Heart right ventricle (tissue), 16 donors: ENCODE measurements around the gene SRCAP. TPM values are rescaled to one million over a fixed set of nuclear protein-coding genes. Genes with fewer than 3 reads are reported as not detected.

Source experiments
- ATAC-seq, 8 donors: fragments of 200-7000 bp; cut with Tn5 transposase; one replicate each; pipeline ENCODE4 v1.9.1; 2020; ENCODE audit warnings: mild to moderate bottlenecking in 8 of 8, moderate library complexity in 8 of 8, moderate number of reproducible peaks in 1 of 8
- DNase-seq, 2 donors: peaks; one replicate each; pipeline ENCODE4 v3.0.0-alpha.2; 2020
- H3K27ac ChIP-seq, 10 donors: fragments of 200-600 bp; sonication (generic) in 2 of 10; one replicate each; pipeline versions ENCODE4 v1.5.0 to v1.8.0; 2020 to 2022; ENCODE audit warnings: mild to moderate bottlenecking in 3 of 10
- H3K27me3 ChIP-seq, 7 donors: fragments of 200-600 bp; one replicate each; pipeline ENCODE4 v1.8.0; 2021 to 2022; ENCODE audit warnings: mild to moderate bottlenecking in 2 of 7
- H3K36me3 ChIP-seq, 9 donors: fragments of 200-600 bp; sonication (generic) in 1 of 9; one replicate each; pipeline versions ENCODE4 v1.5.0 to v1.8.0; 2020 to 2022; ENCODE audit warnings: mild to moderate bottlenecking in 2 of 9
- H3K4me1 ChIP-seq, 9 donors: fragments of 200-600 bp; sonication (generic) in 1 of 9; one replicate each; pipeline versions ENCODE4 v1.5.0 to v1.8.0; 2020 to 2022; ENCODE audit warnings: mild to moderate bottlenecking in 4 of 9
- H3K4me3 ChIP-seq, 10 donors: fragments of 200-600 bp; sonication (generic) in 2 of 10; one replicate each; pipeline versions ENCODE4 v1.5.0 to v1.8.0; 2020 to 2022; ENCODE audit warnings: mild to moderate bottlenecking in 7 of 10, moderate library complexity in 2 of 10
- H3K9me3 ChIP-seq, 11 donors: fragments of 200-600 bp in 10 of 11; sonication (generic) in 2 of 11; one replicate each; pipeline versions ENCODE4 v1.5.0 to v1.8.0; 2013 to 2022; ENCODE audit warnings: mild to moderate bottlenecking in 2 of 11, control low read depth in 1 of 11, moderate library complexity in 1 of 11
- CTCF ChIP-seq, 9 donors: fragments of 200-600 bp; sonication (generic) in 2 of 9; IDR thresholded peaks; one replicate each; pipeline versions ENCODE4 v1.5.0 to v1.8.0; 2021 to 2022; ENCODE audit warnings: antibody characterized with exemption in 9 of 9, mild to moderate bottlenecking in 5 of 9, moderate library complexity in 1 of 9
- WGBS, 2 donors: extraction: QIAGEN DNeasy Blood & Tissue Kit; methylation state at CpG; one replicate each; pipeline ENCODE4 v1.1.7; 2013; ENCODE audit warnings: inconsistent platforms in 1 of 2; 5-methylcytosine and 5-hydroxymethylcytosine counted together
- intact Hi-C, 10 donors: fragments of 100-400 bp; cut with DNase I; formaldehyde crosslinking; loops; one replicate each; pipeline versions ENCODE4 v1.11.1 to v1.14.2; 2022
- polyA plus RNA-seq, 2 donors: library from polyadenylated mRNA; stranded (reverse); fragments of 200-250 nt; gene quantifications; one replicate each; pipeline ENCODE4 v1.2.3, GENCODE V29; 2013
- total RNA-seq, 10 donors: library from RNA; stranded (reverse); fragmentation: NEBNext Ultra II Directional in 3 of 10; extraction: Animal tissue kit (Norgen Biotek cat#: 25700) in 3 of 10; gene quantifications; one replicate each; pipeline versions ENCODE4 v1.2.1 to v1.2.4, GENCODE V29; 2021 to 2023
- donor health status: Arrhythmogenic right ventricular cardiomyopathy.
- donor health status: ischemic (EF 13 %, LVEDD 7.1; RV severe dilation, severe dysfunction).
- donor health status: healthy with polysubstance abuse.
- donor health status: DM: no; HTN: yes; CAD: no.
- donor health status: DM: no; HTN: no; CAD: no.
- donor health status: ischemic (EF 25% LVEDD 6.9; RV normal size, moderate dysfunction).
- donor health status: ischemic (EF 25% LVEDD 5.7; RV mildly dilated, moderate dysfunction).
- donor health status: healthy.
- donor health status: DM: yes; HTN: yes; CAD: no.
- donor health status: Ischemic cardiomyopathy.
- donor health status: ischemic (EF 35%, LVEDD 5.7; RV mildly dilated, moderate dysfunction).
- donor health status: nonischemic (EF 11% LVEDD 7.7; RV severe dilation, severe dysfunction).
- donor health status: DM: yes; HTN: yes; CAD: no.
- donor health status: PGD.
- donor health status: ischemic (EF 29% LVEDD 5.4; RV normal size, mild dysfunction).
- donor health status: nonischemic (EF 23%, LVEDD 6.1; RV moderate dilation, normal function).

SRCAP gene
- total and polyA plus RNA-seq, 12 donors, result 2.6 to 60.6 (median 45.4) TPM

GRCh38 chr16:30774367-30775130 is 75.6 kb downstream of the SRCAP start:
- Histone ChIP-seq H3K4me3 (peak overlapping the region; percentile 52 to 86 (median 78)), H3K27me3 (no peaks in the 10 kb centered on the region), H3K9me3 (no peaks in the 10 kb centered on the region), H3K36me3 (peaks cover 0 to 53% (median 44%) of the 10 kb centered on the region in 9 donors), H3K4me1 (peaks cover 9 to 46% (median 30%) of the 10 kb centered on the region in 9 donors), H3K27ac (peak overlapping the region; percentile 83 to 97 (median 93))
- peak; percentile 5 to 64 (median 48) for ATAC-seq
- TF ChIP-seq CTCF (IDR thresholded peaks at IDR 0.05), result no peak
- WGBS, 2 donors, result 44 to 46% methylated on average over 8 of the region's 8 CpGs
- DNase-seq, result peak in 1 of 2 donors; percentile 42
- intact Hi-C loops, result loop anchor here in 1 of 10 donors (5.0 kb wide), 1 partner anchor 38 kb away; no protein-coding TSS in a partner anchor

GRCh38 chr16:30775131-30775391 is 76.1 kb downstream of the SRCAP start:
- peak overlapping the region; percentile 83 to 97 (median 93) for H3K27ac ChIP-seq
- H3K27me3 ChIP-seq, result no peaks in the 10 kb centered on the region
- DNase-seq (no peak), ATAC-seq (no peak)
- H3K9me3 ChIP-seq, result no peaks in the 10 kb centered on the region
- WGBS, 2 donors, result 5 to 10% methylated on average over 15 of the region's 15 CpGs
- intact Hi-C loops, result loop anchor here in 1 of 10 donors (5.0 kb wide), 1 partner anchor 37 kb away; no protein-coding TSS in a partner anchor
- peak overlapping the region; percentile 52 to 86 (median 78) for H3K4me3 ChIP-seq
- TF ChIP-seq CTCF (IDR thresholded peaks at IDR 0.05), result no peak
- peaks cover 0 to 51% (median 39%) of the 10 kb centered on the region in 9 donors for H3K36me3 ChIP-seq
- H3K4me1 ChIP-seq, result peaks cover 9 to 46% (median 30%) of the 10 kb centered on the region in 9 donors

GRCh38 chr16:30775392-30776188 is 76.6 kb downstream of the SRCAP start:
- DNase-seq, result peak; percentile 84 to 89
- H3K9me3 ChIP-seq, result no peaks in the 10 kb centered on the region
- H3K36me3 ChIP-seq, result peaks cover 0 to 47% (median 33%) of the 10 kb centered on the region in 9 donors
- no peaks in the 10 kb centered on the region for H3K27me3 ChIP-seq
- peak overlapping the region; percentile 83 to 97 (median 93) for H3K27ac ChIP-seq
- ATAC-seq, result peak; percentile 82 to 92 (median 90)
- H3K4me3 ChIP-seq, result peak overlapping the region; percentile 52 to 86 (median 78)
- 0 to 1% methylated on average over 81 of the region's 81 CpGs for whole genome bisulfite sequencing, 2 donors
- H3K4me1 ChIP-seq, result peaks cover 9 to 46% (median 30%) of the 10 kb centered on the region in 9 donors
- TF ChIP-seq CTCF (IDR thresholded peaks at IDR 0.05), result no peak
- intact Hi-C loops, result loop anchor here in 1 of 10 donors (5.0 kb wide), 1 partner anchor 37 kb away; no protein-coding TSS in a partner anchor

- no peak for TF ChIP-seq CTCF (IDR thresholded peaks at IDR 0.05)
- Histone ChIP-seq H3K9me3 (no peaks in the 10 kb centered on the region), H3K4me3 (no peak overlapping the region), H3K36me3 (peaks cover 0 to 47% (median 20%) of the 10 kb centered on the region in 9 donors), H3K27ac (peak overlapping the region in 4 of 10 donors; percentile 10 to 97 (median 66)), H3K4me1 (peaks cover 9 to 46% (median 30%) of the 10 kb centered on the region in 9 donors), H3K27me3 (no peaks in the 10 kb centered on the region)
- intact Hi-C loops, result loop anchor here in 1 of 10 donors (5.0 kb wide), 1 partner anchor 35 kb away; no protein-coding TSS in a partner anchor
- ATAC-seq (no peak), DNase-seq (no peak)
- 83 to 85% methylated on average over 7 of the region's 7 CpGs for WGBS, 2 donors
These were observed 78.8 kb downstream of the SRCAP start for GRCh38 chr16:30777591-30778297.
